ENCODE measurements around the gene TP63. TPM values are rescaled to one million over a fixed set of nuclear protein-coding genes. Genes with fewer than 3 reads are reported as not detected.

The TP63 gene
- total RNA-seq, 1 experiment from 2014 or later: 4.9 TPM

GRCh38 chr3:189630767-189631372 is 319 bp upstream of the TP63 start:
- CTCF ChIA-PET: no interaction called here

GRCh38 chr3:189631409-189631808 is 220 bp downstream of the TP63 start:
- Histone ChIP-seq H3K36me3 (ENCODE audit: insufficient read depth, low read length, poor library complexity, severe bottlenecking) (no peaks in the 10 kb centered on the region), H3K27me3 (replicated peaks; ENCODE audit: insufficient read depth, low read depth, low read length, poor library complexity) (no peaks in the 10 kb centered on the region), H3K9me3 (ENCODE audit: low read depth, low read length, poor library complexity, severe bottlenecking) (no peaks in the 10 kb centered on the region), H3K4me3 (ENCODE audit: low read depth, low read length, poor library complexity, severe bottlenecking) (no peak overlapping the region), H3K27ac (ENCODE audit: low read depth, low read length, poor library complexity, severe bottlenecking) (no peak overlapping the region), H3K4me1 (ENCODE audit: insufficient read depth, low read length, poor library complexity, severe bottlenecking) (peaks cover 4% of the 10 kb centered on the region)
- ChIA-PET CTCF (no interaction called here), POLR2A (ENCODE audit: low non-redundant PET) (no interaction called here)
- intact Hi-C loops (cut with micrococcal nuclease; ENCODE audit: unreplicated experiment): no loop called here
- BruUV-seq (replicated peaks): no TSS peak
- DNase-seq (ENCODE audit: low spot score): no peak
- TF ChIP-seq EZH2 (IDR thresholded peaks at IDR 0.05; ENCODE audit: borderline replicate concordance, low read depth, low read length, poor library complexity, severe bottlenecking) (no peak), CTCF (conservative IDR thresholded peaks at IDR 0.05; ENCODE audit: low read depth, low read length) (no peak)

More at GRCh38 chr3:189630767-189631372, 319 bp upstream of the TP63 start:
- POLR2A ChIA-PET (ENCODE audit: low non-redundant PET): no interaction called here
- no peak for DNase-seq (ENCODE audit: low spot score)
- H3K27me3 ChIP-seq (replicated peaks; ENCODE audit: insufficient read depth, low read depth, low read length, poor library complexity): no peaks in the 10 kb centered on the region
- BruUV-seq (replicated peaks): no TSS peak
- H3K27ac ChIP-seq (ENCODE audit: low read depth, low read length, poor library complexity, severe bottlenecking): no peak overlapping the region
- TF ChIP-seq EZH2 (IDR thresholded peaks at IDR 0.05; ENCODE audit: borderline replicate concordance, low read depth, low read length, poor library complexity, severe bottlenecking) (no peak), CTCF (conservative IDR thresholded peaks at IDR 0.05; ENCODE audit: low read depth, low read length) (no peak)
- intact Hi-C loops (cut with micrococcal nuclease; ENCODE audit: unreplicated experiment): no loop called here
- no peak overlapping the region for H3K4me3 ChIP-seq (ENCODE audit: low read depth, low read length, poor library complexity, severe bottlenecking)
- no peaks in the 10 kb centered on the region for H3K9me3 ChIP-seq (ENCODE audit: low read depth, low read length, poor library complexity, severe bottlenecking)
- no peaks in the 10 kb centered on the region for H3K36me3 ChIP-seq (ENCODE audit: insufficient read depth, low read length, poor library complexity, severe bottlenecking)
- H3K4me1 ChIP-seq (ENCODE audit: insufficient read depth, low read length, poor library complexity, severe bottlenecking): peaks cover 4% of the 10 kb centered on the region

- TF ChIP-seq CTCF (conservative IDR thresholded peaks at IDR 0.05; ENCODE audit: low read depth, low read length) (no peak), EZH2 (IDR thresholded peaks at IDR 0.05; ENCODE audit: borderline replicate concordance, low read depth, low read length, poor library complexity, severe bottlenecking) (no peak)
- no peak overlapping the region for H3K27ac ChIP-seq (ENCODE audit: low read depth, low read length, poor library complexity, severe bottlenecking)
- no peak for DNase-seq (ENCODE audit: low spot score)
- no peaks in the 10 kb centered on the region for H3K36me3 ChIP-seq (ENCODE audit: insufficient read depth, low read length, poor library complexity, severe bottlenecking)
- no peaks in the 10 kb centered on the region for H3K27me3 ChIP-seq (replicated peaks; ENCODE audit: insufficient read depth, low read depth, low read length, poor library complexity)
- POLR2A ChIA-PET (ENCODE audit: low non-redundant PET): no interaction called here
- intact Hi-C loops (cut with micrococcal nuclease; ENCODE audit: unreplicated experiment): no loop called here
- peaks cover 4% of the 10 kb centered on the region for H3K4me1 ChIP-seq (ENCODE audit: insufficient read depth, low read length, poor library complexity, severe bottlenecking)
- BruUV-seq (replicated peaks): no TSS peak
- CTCF ChIA-PET: no interaction called here
- no peak overlapping the region for H3K4me3 ChIP-seq (ENCODE audit: low read depth, low read length, poor library complexity, severe bottlenecking)
- no peaks in the 10 kb centered on the region for H3K9me3 ChIP-seq (ENCODE audit: low read depth, low read length, poor library complexity, severe bottlenecking)
Observed at GRCh38 chr3:189632242-189632641, 1.1 kb downstream of the TP63 start.
